A673 (cell line): Measurements from ENCODE around the gene MSI2. TPM values are rescaled to one million over a fixed set of nuclear protein-coding genes. Genes with fewer than 3 reads are reported as not detected.

Experiments
- BruUV-seq: library from RNA; stranded (reverse); fragments of 400-500 nt; replicated peaks from 2 replicates; lab custom pipeline; 2021; lab: Mats Ljungman, UMichigan
- CTCF ChIA-PET: fragments of 300-600 bp; sonication (Branson Sonifier 250); formaldehyde crosslinking; loops from one replicate; lab custom pipeline; 2022; ENCODE audit warnings: antibody characterized with exemption; lab: Charles Lee
- POLR2A ChIA-PET: fragments of 300-600 bp; sonication (Branson Sonifier 250); formaldehyde crosslinking; loops from one replicate; lab custom pipeline; 2022; ENCODE audit warnings: antibody characterized with exemption; ENCODE audit not compliant: low non-redundant PET; lab: Charles Lee
- DNase-seq: peaks from one replicate; pipeline ENCODE4 v3.0.0-alpha.2; 2015; ENCODE audit warnings: low spot score
- H3K27ac ChIP-seq: fragments of 200-600 bp; sonication (generic); 2 replicates; pipeline ENCODE4 v1.5.1; 2016; ENCODE audit warnings: mixed run types, low read depth, mild to moderate bottlenecking, mixed read lengths, antibody characterized with exemption, low read length; ENCODE audit not compliant: poor library complexity, severe bottlenecking
- H3K27me3 ChIP-seq: fragments of 200-600 bp; sonication (generic); replicated peaks from 2 replicates; pipeline ENCODE4 v1.6.1; 2017; ENCODE audit warnings: mixed run types, low read depth, mild to moderate bottlenecking, mixed read lengths, antibody characterized with exemption, low read length; ENCODE audit not compliant: insufficient read depth, poor library complexity
- H3K36me3 ChIP-seq: fragments of 200-600 bp; sonication (generic); 2 replicates; pipeline ENCODE4 v1.6.1; 2016; ENCODE audit warnings: mixed run types, mild to moderate bottlenecking, mixed read lengths, antibody characterized with exemption, low read length; ENCODE audit not compliant: insufficient read depth, poor library complexity, severe bottlenecking
- H3K4me1 ChIP-seq: fragments of 200-600 bp; sonication (generic); 2 replicates; pipeline ENCODE4 v1.6.1; 2017; ENCODE audit warnings: mixed run types, mild to moderate bottlenecking, mixed read lengths, antibody characterized with exemption, low read length; ENCODE audit not compliant: insufficient read depth, poor library complexity, severe bottlenecking
- H3K4me3 ChIP-seq: fragments of 200-600 bp; sonication (generic); 2 replicates; pipeline ENCODE4 v1.5.1; 2016; ENCODE audit warnings: low read depth, mixed run types, mild to moderate bottlenecking, mixed read lengths, low read length; ENCODE audit not compliant: poor library complexity, severe bottlenecking
- H3K9me3 ChIP-seq: fragments of 200-600 bp; sonication (generic); 2 replicates; pipeline ENCODE4 v1.6.1; 2016; ENCODE audit warnings: mixed run types, low read depth, mild to moderate bottlenecking, mixed read lengths, antibody characterized with exemption, low read length; ENCODE audit not compliant: poor library complexity, severe bottlenecking
- EZH2 ChIP-seq: fragments of 200-600 bp; sonication (generic); IDR thresholded peaks from 2 replicates; pipeline ENCODE4 v1.6.1; 2017; ENCODE audit warnings: borderline replicate concordance, low read depth, mild to moderate bottlenecking, mixed read lengths, antibody characterized with exemption, low read length; ENCODE audit not compliant: poor library complexity, severe bottlenecking
- intact Hi-C: fragments of 100-400 bp; cut with micrococcal nuclease; formaldehyde crosslinking; loops from one replicate; pipeline ENCODE4 v1.10.0; 2022; ENCODE audit not compliant: unreplicated experiment
- total RNA-seq: library from RNA; stranded (reverse); gene quantifications from 2 replicates; pipeline ENCODE4 v1.2.3, GENCODE V29; 2021
- TF ChIP-seq, protein P1 (sequence below): fragments of 300-800, 200-600 bp; sonication (generic); conservative IDR thresholded peaks from 2 replicates; pipeline ENCODE4 v1.5.1; 2017; ENCODE audit warnings: low read depth, mild to moderate bottlenecking, antibody characterized with exemption, low read length, moderate library complexity, mixed read lengths

The MSI2 gene
- total RNA-seq, 1 experiment from 2014 or later = 108 TPM

DNA sequence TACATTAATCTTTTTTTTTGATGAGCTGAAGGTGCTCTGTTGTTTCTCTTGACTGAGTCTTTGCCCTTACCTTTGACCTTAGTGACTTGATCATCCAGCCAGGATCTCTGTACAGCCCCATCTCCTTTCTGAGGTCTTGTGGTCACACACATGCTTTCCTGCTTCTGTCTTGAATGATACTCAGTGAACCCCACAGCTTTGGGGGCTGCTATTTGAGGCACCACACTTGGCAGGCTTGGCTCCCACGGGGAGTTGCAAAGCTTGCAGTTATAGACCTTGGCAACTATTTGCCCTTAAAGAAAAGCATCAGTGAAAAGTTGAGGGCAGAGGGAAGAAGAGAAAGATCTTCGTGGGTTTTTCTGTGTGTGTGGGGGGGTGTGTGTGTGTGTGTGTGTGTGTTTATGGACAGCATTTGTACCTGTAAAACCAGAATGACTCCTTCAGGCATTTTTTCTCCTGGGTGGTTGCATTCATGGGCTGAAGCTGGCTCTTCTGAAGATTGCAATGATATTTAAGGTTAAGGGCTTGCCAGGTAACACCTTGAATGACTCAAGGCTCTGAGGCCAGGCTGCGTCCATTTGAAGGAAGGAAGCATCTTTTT lies 101.6 kb downstream of the MSI2 start:
- POLR2A ChIA-PET = interaction anchor here (0.6 kb wide), 1 partner anchor 25 kb away, joined by 3 read pairs; no protein-coding TSS in a partner anchor
- Histone ChIP-seq H3K36me3 (no peaks in the 10 kb centered on the region), H3K27ac (no peak overlapping the region), H3K4me3 (no peak overlapping the region), H3K27me3 (no peaks in the 10 kb centered on the region), H3K4me1 (no peaks in the 10 kb centered on the region), H3K9me3 (no peaks in the 10 kb centered on the region)
- DNase-seq = no peak
- no TSS peak for BruUV-seq
- intact Hi-C loops = no loop called here
- CTCF ChIA-PET = no interaction called here
- TF ChIP-seq, protein P1, sequence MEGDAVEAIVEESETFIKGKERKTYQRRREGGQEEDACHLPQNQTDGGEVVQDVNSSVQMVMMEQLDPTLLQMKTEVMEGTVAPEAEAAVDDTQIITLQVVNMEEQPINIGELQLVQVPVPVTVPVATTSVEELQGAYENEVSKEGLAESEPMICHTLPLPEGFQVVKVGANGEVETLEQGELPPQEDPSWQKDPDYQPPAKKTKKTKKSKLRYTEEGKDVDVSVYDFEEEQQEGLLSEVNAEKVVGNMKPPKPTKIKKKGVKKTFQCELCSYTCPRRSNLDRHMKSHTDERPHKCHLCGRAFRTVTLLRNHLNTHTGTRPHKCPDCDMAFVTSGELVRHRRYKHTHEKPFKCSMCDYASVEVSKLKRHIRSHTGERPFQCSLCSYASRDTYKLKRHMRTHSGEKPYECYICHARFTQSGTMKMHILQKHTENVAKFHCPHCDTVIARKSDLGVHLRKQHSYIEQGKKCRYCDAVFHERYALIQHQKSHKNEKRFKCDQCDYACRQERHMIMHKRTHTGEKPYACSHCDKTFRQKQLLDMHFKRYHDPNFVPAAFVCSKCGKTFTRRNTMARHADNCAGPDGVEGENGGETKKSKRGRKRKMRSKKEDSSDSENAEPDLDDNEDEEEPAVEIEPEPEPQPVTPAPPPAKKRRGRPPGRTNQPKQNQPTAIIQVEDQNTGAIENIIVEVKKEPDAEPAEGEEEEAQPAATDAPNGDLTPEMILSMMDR = no peak
- TF ChIP-seq EZH2 = no peak

DNA sequence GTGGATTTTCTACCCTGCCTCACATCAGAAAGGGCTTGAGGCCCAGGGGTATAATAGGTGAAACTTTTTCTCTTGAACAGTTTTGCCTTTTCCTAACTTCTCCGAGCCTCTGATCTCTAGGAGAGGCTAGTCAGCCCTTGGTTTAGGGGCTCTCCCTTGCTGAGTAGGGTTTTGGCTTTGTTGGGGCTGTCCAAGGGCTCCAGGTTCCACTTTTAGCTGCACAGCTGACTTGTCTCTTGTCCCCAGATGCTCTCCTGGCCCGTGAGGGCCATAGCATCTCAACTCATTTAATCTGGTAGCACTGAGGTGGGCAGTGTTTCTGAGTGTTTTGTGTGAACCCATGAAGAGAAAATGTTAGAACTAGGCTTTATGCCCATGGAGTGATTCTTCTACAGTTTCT lies 103.9 kb downstream of the MSI2 start:
- peaks cover 15% of the 10 kb centered on the region for H3K4me1 ChIP-seq
- no peaks in the 10 kb centered on the region for H3K9me3 ChIP-seq
- no peaks in the 10 kb centered on the region for H3K36me3 ChIP-seq
- H3K27ac ChIP-seq = no peak overlapping the region
- intact Hi-C loops = no loop called here
- TF ChIP-seq EZH2 = no peak
- TF ChIP-seq, protein P1 = no peak
- CTCF ChIA-PET = no interaction called here
- H3K27me3 ChIP-seq = no peaks in the 10 kb centered on the region
- DNase-seq = no peak
- BruUV-seq = no TSS peak
- H3K4me3 ChIP-seq = no peak overlapping the region
- POLR2A ChIA-PET = no interaction called here

DNA sequence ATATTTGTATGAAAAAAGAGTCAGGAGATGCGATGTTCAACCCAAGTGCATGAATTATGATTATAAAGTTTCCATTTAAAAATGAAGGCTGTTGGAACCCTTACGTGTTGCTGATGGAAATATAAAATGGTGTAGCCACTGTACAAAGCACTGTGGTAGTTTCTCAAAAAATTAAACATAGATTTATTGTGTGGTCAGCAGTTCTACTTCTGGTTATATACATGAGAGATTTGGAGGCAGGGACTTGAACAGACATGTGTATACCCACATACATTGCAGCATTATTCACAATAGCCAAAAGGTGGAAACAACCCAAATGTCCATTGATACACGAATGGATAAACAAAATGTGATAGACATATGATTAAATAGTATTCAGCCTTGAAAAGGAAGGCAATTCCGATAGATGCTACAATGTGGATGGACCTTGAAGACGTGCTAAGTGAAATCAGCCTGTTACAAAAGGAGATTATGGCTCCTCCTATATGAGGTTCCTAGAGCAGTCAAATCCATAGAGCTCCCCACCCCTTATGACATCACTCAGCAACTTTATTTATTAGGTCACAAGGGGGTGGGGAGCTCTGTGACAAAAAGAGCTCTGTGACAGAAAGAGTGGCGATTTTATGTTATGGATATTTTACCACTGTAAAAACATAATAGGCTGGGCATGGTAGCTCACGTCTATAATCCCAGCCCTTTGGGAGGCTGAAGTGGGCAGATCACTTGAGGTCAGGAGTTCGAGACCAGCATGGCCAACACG lies 106.7 kb downstream of the MSI2 start:
- no peaks in the 10 kb centered on the region for H3K9me3 ChIP-seq
- no peak for TF ChIP-seq EZH2
- peaks cover 27% of the 10 kb centered on the region for H3K4me1 ChIP-seq
- intact Hi-C loops = no loop called here
- no peaks in the 10 kb centered on the region for H3K27me3 ChIP-seq
- no peaks in the 10 kb centered on the region for H3K36me3 ChIP-seq
- POLR2A ChIA-PET = no interaction called here
- no TSS peak for BruUV-seq
- no peak overlapping the region for H3K4me3 ChIP-seq
- no peak overlapping the region for H3K27ac ChIP-seq
- CTCF ChIA-PET = no interaction called here
- no peak for DNase-seq

DNA sequence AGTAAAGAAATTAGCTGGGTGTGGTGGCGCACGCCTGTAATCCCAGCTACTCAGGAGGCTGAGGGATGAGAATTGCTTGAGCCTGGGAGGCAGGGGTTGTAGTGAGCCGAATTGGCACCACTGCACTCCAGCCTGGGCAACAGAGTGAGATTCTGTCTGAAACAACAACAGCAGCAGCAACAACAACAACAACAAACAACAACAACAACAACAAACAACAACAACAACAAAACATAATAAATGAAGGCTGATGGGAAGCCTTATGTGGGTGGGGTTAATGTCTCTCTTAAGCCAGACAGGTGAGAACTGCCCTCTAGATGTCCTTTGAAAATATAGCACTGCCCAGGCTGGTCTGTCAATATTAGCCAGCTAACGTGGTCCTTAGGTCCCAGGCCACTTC lies 107.3 kb downstream of the MSI2 start:
- H3K4me3 ChIP-seq = no peak overlapping the region
- H3K27me3 ChIP-seq = no peaks in the 10 kb centered on the region
- no peak for DNase-seq
- ChIA-PET CTCF (no interaction called here), POLR2A (no interaction called here)
- H3K9me3 ChIP-seq = no peaks in the 10 kb centered on the region
- no peak overlapping the region for H3K27ac ChIP-seq
- BruUV-seq = no TSS peak
- no peaks in the 10 kb centered on the region for H3K36me3 ChIP-seq
- H3K4me1 ChIP-seq = peaks cover 27% of the 10 kb centered on the region
- TF ChIP-seq, protein P1 = no peak
- TF ChIP-seq EZH2 = no peak
- intact Hi-C loops = no loop called here
